GM18907 (cell line): ENCODE data around the gene PPP3CA.

ENCODE experiments used
- ATAC-seq: cut with Tn5 transposase; IDR thresholded peaks from one replicate; pipeline ENCODE4 v1.9.1; 2021; ENCODE audit warnings: mild to moderate bottlenecking, moderate library complexity; ENCODE audit not compliant: unreplicated experiment

The PPP3CA gene

GRCh38 chr4:101218894-101219293 lies 128.4 kb downstream of the PPP3CA start:
- ATAC-seq: no peak

DNA sequence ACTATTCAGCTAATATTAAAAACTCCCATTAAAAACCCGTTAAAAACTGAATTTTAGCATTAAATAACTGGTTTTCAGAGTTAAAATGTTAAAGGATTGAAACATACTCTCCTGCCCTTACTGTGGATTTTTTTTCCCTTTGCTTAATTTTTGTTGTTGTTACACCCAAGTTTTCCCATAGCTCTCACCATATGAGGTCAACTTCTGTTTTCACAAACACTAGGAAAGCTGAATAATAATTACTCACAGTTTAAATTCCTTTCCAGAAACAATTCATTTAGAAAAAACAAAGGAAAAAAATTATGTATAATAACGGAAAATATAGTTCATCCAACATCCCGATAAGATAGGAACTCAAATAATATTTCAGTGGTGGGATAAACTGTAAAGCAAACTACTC lies 129.0 kb downstream of the PPP3CA start:
- ATAC-seq: no peak

- ATAC-seq: no peak
These were observed 129.8 kb downstream of the PPP3CA start for GRCh38 chr4:101217353-101218031.

- ATAC-seq: no peak
These were observed 136.2 kb downstream of the PPP3CA start for GRCh38 chr4:101211146-101211553.

DNA sequence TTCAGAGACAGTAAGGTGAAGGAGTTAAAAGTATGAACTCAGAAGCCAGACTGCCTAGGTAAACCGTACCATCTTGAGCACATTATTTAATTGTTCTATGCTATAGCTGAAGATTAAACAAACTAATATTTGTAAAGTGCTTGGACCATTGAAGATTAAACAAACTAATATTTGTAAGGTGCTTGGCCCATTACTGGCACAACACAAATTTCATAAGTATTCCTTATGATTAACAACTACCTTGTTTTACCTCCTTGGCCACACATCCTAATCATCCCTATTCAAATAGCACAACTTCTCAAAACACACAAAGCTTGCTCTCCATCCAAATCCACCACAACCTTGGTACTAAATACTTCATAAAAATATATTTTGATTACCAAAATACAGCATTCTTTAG lies 137.0 kb downstream of the PPP3CA start:
- no peak for ATAC-seq

DNA sequence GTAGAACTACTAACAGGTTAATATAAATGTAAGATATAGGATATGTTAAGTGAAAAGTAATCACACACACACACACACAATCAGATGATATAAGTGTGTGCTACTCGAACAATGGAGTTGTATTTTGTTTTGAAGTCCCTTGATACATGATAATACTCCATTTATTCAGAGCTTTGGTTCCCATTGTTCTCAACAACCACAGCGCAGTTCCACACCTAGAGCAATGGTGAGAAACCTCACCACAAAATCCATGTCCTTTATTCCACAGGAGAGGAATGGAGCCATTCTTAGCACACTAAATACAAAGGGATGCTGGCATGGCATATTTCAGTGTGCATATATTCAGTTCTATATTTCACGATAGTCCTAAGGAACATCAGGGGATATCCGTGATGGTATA lies 139.2 kb downstream of the PPP3CA start:
- ATAC-seq: no peak

- peak; percentile 98 for ATAC-seq
These were observed 141.4 kb downstream of the PPP3CA start for GRCh38 chr4:101205916-101206315.

- no peak for ATAC-seq
These were observed 145.9 kb downstream of the PPP3CA start for GRCh38 chr4:101201421-101201820.

DNA sequence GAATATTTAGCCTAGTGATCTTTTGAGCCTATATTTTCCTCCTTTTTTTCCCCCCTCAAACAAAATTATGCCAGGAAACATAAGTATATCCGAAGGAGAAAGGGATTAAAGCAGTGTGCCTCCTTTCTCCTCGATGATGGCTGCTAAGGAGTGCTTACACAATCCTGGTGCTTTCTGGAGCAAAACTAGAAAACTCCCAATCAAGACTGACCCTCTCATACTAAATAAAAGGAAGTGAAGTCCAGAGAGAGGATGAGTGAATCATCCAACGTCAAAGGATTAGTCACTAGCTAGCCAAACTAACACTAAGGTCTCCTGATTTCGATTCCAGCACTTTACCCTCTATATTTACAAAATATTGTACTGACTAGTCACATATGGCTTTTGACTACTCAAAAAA lies 146.8 kb downstream of the PPP3CA start:
- no peak for ATAC-seq

- ATAC-seq: no peak
These were observed 147.6 kb downstream of the PPP3CA start for GRCh38 chr4:101199507-101200285.

- ATAC-seq: no peak
These were observed 148.5 kb downstream of the PPP3CA start for GRCh38 chr4:101198682-101199339.

- ATAC-seq: no peak
These were observed 150.0 kb downstream of the PPP3CA start for GRCh38 chr4:101197350-101197749.

DNA sequence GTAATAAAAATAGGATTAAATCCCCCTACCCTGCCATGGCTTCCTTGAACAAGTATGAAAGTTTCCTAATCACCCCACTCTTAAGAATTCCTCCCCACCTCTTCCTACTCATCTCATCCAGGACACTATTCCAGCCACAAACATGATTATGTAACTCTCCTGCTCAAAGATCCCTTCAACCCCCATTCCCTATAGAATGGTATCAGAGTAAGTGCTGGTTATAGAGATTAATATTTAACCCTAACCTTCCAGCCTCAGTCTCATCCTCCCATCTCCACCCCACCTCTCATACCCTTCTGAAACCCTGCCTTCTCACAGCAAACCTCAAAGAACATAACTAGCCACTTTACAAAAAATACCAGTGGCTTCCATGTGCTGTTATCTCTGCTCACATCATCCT lies 155.1 kb downstream of the PPP3CA start:
- peak; percentile 92 for ATAC-seq

- no peak for ATAC-seq
These were observed 155.8 kb downstream of the PPP3CA start for GRCh38 chr4:101191302-101192098.

DNA sequence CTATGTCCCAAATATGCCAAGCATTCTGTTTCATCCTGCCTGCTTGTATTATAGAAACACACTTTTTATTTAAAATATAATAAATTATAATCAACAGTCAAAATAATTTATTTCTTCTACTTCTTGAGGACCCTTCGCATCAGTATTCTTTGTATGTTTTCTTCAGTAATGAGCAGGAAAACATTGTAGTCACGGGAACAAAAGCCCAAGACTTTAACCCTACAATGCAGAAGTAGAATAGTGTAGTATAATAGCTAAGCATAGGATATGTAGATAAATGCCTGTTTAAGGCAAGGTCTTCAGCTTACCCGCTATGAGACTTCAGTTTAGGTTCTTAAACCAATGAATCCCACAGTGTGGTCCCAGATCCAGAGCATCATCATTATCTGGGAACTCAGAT lies 156.6 kb downstream of the PPP3CA start:
- no peak for ATAC-seq

GRCh38 chr4:101188906-101189305 lies 158.4 kb downstream of the PPP3CA start:
- no peak for ATAC-seq

- ATAC-seq: no peak
These were observed 159.5 kb downstream of the PPP3CA start for GRCh38 chr4:101187841-101188240.

DNA sequence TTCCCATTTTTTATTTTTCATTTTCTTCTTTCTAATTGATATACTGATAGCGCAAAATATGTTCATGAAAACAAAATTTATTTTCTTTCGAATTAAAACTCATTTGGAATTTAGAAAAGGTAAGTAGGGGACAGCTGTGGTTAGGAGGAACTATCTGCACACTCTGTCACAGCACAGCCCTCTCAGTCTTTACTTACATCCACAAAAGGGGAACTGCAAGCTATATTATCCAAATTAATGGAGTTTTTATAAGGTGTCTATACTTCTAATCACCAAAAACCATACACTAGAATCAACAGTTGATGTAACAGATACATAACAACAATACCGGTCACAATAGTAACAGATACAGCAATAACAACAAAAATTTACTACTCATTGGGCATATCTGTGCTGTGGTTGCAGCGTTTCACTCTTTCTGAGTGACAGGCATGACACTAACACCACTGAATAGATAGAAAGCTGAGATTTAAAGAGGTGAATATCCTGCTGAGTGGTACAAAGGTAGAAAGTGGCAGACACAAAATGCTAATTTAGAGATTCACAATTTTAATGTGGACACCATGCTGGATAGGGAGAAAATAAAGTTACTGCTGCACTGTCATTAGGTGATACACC lies 160.7 kb downstream of the PPP3CA start:
- ATAC-seq: no peak

GRCh38 chr4:101184668-101185067 lies 162.7 kb downstream of the PPP3CA start:
- no peak for ATAC-seq

- no peak for ATAC-seq
These were observed 163.5 kb downstream of the PPP3CA start for GRCh38 chr4:101183666-101184373.
